Astrocyte of the cerebellum (primary cell): ENCODE data around the gene PCDHGB7.
"Not testable (repeated sequence)": the region's sequence is repeated elsewhere in the genome, so short reads cannot be mapped to it uniquely, and the experiment has no call there.

Experiments
- DNase-seq: peaks from one replicate; pipeline ENCODE4 v3.0.0-alpha.2; 2011; ENCODE audit warnings: low read depth
- H3K4me3 ChIP-seq: 2 replicates; pipeline ENCODE4 v1.5.1; 2011; ENCODE audit warnings: mild to moderate bottlenecking, low read depth, low read length, moderate library complexity
- in situ Hi-C: cut with HindIII; loops from 2 replicates; pipeline ENCODE4 v1.10.0; 2017; ENCODE audit warnings: low sequenced_read_pairs
- TF ChIP-seq, protein P1 (sequence below): IDR thresholded peaks from 2 replicates; pipeline ENCODE4 v1.5.1; 2012; ENCODE audit warnings: low read length, low read depth, moderate library complexity, mild to moderate bottlenecking; ENCODE audit errors: missing control alignments

PCDHGB7 gene

DNA sequence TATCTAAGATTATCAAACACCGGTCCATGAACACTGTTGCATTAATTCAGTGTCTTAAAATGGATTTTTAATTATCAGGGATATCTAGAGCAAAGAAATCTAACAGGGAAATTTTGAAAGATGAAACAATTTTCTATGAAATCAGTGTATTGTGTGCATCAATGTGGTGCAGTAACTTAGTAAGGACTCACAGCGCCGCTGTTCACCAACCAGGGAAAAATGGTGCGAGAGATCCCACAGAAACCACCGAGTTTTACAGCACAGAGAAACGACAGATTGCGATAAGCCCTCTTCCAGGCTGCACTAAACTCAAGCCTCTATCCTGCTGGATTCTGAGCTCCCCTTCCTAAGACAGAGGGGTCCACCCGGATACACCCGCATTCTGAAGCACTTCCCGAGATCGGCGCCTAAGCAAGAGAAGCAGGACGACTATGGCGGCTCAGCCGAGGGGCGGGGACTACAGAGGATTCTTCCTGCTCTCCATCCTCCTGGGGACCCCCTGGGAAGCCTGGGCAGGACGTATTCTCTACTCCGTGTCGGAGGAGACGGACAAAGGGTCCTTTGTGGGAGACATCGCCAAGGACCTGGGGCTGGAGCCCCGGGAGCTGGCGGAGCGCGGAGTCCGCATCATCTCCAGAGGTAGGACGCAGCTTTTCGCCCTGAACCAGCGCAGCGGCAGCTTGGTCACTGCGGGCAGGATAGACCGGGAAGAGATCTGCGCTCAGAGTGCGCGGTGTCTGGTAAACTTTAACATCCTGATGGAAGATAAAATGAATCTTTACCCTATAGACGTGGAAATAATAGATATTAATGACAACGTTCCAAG, 34.8 kb upstream of the PCDHGB7 start, which contains the start of gene PCDHGA7:
TSS of gene PCDHGA7 (plus strand) at position 274 of the 826 bp plus-strand sequence. CDS start at position 432, 158 bp downstream.
- H3K4me3 ChIP-seq: peak within 1 kb of the TSS; percentile 43
- in situ Hi-C loops: no loop called here
- DNase-seq: no peak
- TF ChIP-seq, protein P1, sequence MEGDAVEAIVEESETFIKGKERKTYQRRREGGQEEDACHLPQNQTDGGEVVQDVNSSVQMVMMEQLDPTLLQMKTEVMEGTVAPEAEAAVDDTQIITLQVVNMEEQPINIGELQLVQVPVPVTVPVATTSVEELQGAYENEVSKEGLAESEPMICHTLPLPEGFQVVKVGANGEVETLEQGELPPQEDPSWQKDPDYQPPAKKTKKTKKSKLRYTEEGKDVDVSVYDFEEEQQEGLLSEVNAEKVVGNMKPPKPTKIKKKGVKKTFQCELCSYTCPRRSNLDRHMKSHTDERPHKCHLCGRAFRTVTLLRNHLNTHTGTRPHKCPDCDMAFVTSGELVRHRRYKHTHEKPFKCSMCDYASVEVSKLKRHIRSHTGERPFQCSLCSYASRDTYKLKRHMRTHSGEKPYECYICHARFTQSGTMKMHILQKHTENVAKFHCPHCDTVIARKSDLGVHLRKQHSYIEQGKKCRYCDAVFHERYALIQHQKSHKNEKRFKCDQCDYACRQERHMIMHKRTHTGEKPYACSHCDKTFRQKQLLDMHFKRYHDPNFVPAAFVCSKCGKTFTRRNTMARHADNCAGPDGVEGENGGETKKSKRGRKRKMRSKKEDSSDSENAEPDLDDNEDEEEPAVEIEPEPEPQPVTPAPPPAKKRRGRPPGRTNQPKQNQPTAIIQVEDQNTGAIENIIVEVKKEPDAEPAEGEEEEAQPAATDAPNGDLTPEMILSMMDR: peak; percentile 47

GRCh38 chr5:141383345-141383744, 34.1 kb upstream of the PCDHGB7 start:
- no peak for DNase-seq
- TF ChIP-seq, protein P1: no peak
- in situ Hi-C loops: no loop called here
- H3K4me3 ChIP-seq: peak overlapping the region; percentile 43

- TF ChIP-seq, protein P1: no peak
- in situ Hi-C loops: loop anchor here (5.0 kb wide), 1 partner anchor 47 kb away; the partner anchor contains the start of gene PCDHGA2
- no peak overlapping the region for H3K4me3 ChIP-seq
- DNase-seq: no peak
Measured at GRCh38 chr5:141384471-141385267, 32.8 kb upstream of the PCDHGB7 start.

GRCh38 chr5:141387557-141388311, 29.7 kb upstream of the PCDHGB7 start, which contains the start of gene PCDHGB4:
Gene PCDHGB4, plus strand, starts transcription at chr5:141387698. Its CDS starts 187 bp downstream, at chr5:141387885.
- in situ Hi-C loops: loop anchor here (5.0 kb wide), 1 partner anchor 50 kb away; the partner anchor contains the start of gene PCDHGA2
- TF ChIP-seq, protein P1: peak; percentile 49
- peak within 1 kb of the TSS; percentile 24 for H3K4me3 ChIP-seq
- DNase-seq: not testable (repeated sequence)

GRCh38 chr5:141388661-141389060, 28.8 kb upstream of the PCDHGB7 start:
- in situ Hi-C loops: loop anchor here (5.0 kb wide), 1 partner anchor 51 kb away; the partner anchor contains the start of gene PCDHGA2
- no peak overlapping the region for H3K4me3 ChIP-seq
- TF ChIP-seq, protein P1: no peak

More at GRCh38 chr5:141388661-141389060, 28.8 kb upstream of the PCDHGB7 start:
- no peak for DNase-seq
